ENCODE measurements around the gene PHF2. TPM values are rescaled to one million over a fixed set of nuclear protein-coding genes. Genes with fewer than 3 reads are reported as not detected.

Gene PHF2
- total and polyA plus RNA-seq, 2 of the 8 experiments (the other 6 are each of a cell fraction or from before 2014, with no cell fraction given), result 3.4 to 9.4 TPM

GRCh38 chr9:93578844-93579243 lies 2.5 kb downstream of the PHF2 start:
- no peak overlapping the region for H3K56ac ChIP-seq (replicated peaks; ENCODE audit: insufficient read length, low read depth, low read length)
- H4K5ac ChIP-seq (ENCODE audit: insufficient read length, low read depth, low read length), result no peak overlapping the region
- H2BK15ac ChIP-seq (ENCODE audit: low read length), result no peak overlapping the region
- peaks cover 11% of the 10 kb centered on the region for H3K79me1 ChIP-seq (ENCODE audit: low read depth, low read length)
- FAIRE-seq (no peak), DNase-seq (ENCODE audit: low read depth in 1 of 2, low spot score in 2 of 2) (no peak)
- H3K18ac ChIP-seq (ENCODE audit: extremely low read depth, low read length), result no peak overlapping the region
- H3K23ac ChIP-seq (ENCODE audit: insufficient read length), result no peak overlapping the region
- H3K9me3 ChIP-seq (ENCODE audit: insufficient read depth in 2 of 2, low read depth in 1 of 2, low read length in 1 of 2), result no peaks in the 10 kb centered on the region
- no peaks in the 10 kb centered on the region for H3K36me3 ChIP-seq (ENCODE audit: control insufficient read depth in 2 of 4, insufficient read depth in 4 of 4, low read length in 3 of 4)
- no peak overlapping the region for H3K4me3 ChIP-seq (ENCODE audit: extremely low read depth in 1 of 4, insufficient read depth in 2 of 4, low read depth in 3 of 4, low read length in 4 of 4)
- ChIA-PET CTCF (ENCODE audit: partially characterized antibody) (interaction anchor here (0.8 to 1.2 kb wide), 3 partner anchors 9 to 372 kb away, joined by 3 to 8 read pairs (median 4); no protein-coding TSS in a partner anchor), POLR2A (ENCODE audit: partially characterized antibody) (interaction anchor here (0.8 to 1.2 kb wide), 3 partner anchors 9 to 211 kb away, joined by 3 to 4 read pairs (median 3); no protein-coding TSS in a partner anchor)
- H3K23me2 ChIP-seq (ENCODE audit: low read depth, low read length), result peaks cover 9% of the 10 kb centered on the region; the same call in 1 of the 2 replicates
- H4K8ac ChIP-seq (ENCODE audit: extremely low read depth, insufficient read depth, low read length), result no peak overlapping the region
- H2BK12ac ChIP-seq (ENCODE audit: low read depth, low read length), result no peak overlapping the region
- no peak overlapping the region for H2AFZ ChIP-seq (ENCODE audit: low read length)
- no peak overlapping the region for H3K14ac ChIP-seq (ENCODE audit: insufficient read length)
- no peak overlapping the region for H3K4me2 ChIP-seq (ENCODE audit: insufficient read depth in 1 of 2, low read depth in 2 of 2, low read length in 2 of 2)
- H3K4me1 ChIP-seq (replicated peaks in 1 of 4; ENCODE audit: control insufficient read depth in 3 of 4, insufficient read depth in 4 of 4, low read length in 3 of 4), result peaks cover 3 to 22% (median 12%) of the 10 kb centered on the region in 4 experiments
- H2BK120ac ChIP-seq (replicated peaks; ENCODE audit: low read depth, low read length), result no peak overlapping the region
- no peak overlapping the region for H4K91ac ChIP-seq (replicated peaks; ENCODE audit: insufficient read length, low read length)
- H2BK20ac ChIP-seq (ENCODE audit: low read length), result no peak overlapping the region
- peaks cover 7 to 8% of the 10 kb centered on the region in 2 experiments for H4K20me1 ChIP-seq (replicated peaks in 1 of 2; ENCODE audit: control insufficient read depth in 1 of 2, insufficient read depth in 2 of 2, low read length in 2 of 2)
- H3K79me2 ChIP-seq (ENCODE audit: control insufficient read depth in 1 of 2, insufficient read depth in 2 of 2, low read length in 2 of 2), result peaks cover 0 to 30% of the 10 kb centered on the region in 2 experiments; a peak in 2 of 4 replicates
- no peak overlapping the region for H2AK5ac ChIP-seq (ENCODE audit: low read depth, low read length)
- 72% methylated on average over 5 of the region's 5 CpGs; no CpG with 5 or more reads in 1 of the 2 experiments for WGBS, 2 experiments (ENCODE audit: extremely low coverage in 1 of 2, insufficient coverage in 1 of 2, insufficient read length in 1 of 2, insufficient replicate concordance in 2 of 2, low coverage in 1 of 2, low lambda C conversion rate in 2 of 2, missing lambda C conversion rate in 1 of 2)
- H2BK5ac ChIP-seq (ENCODE audit: low read depth, low read length), result no peak overlapping the region
- H3K4ac ChIP-seq (replicated peaks; ENCODE audit: insufficient read length, low read depth, low read length), result no peak overlapping the region
- peaks cover 0 to 16% (median 8%) of the 10 kb centered on the region in 4 experiments; a peak in 5 of 7 replicates for H3K27me3 ChIP-seq (replicated peaks in 1 of 4; ENCODE audit: control insufficient read depth in 3 of 4, extremely low read depth in 1 of 4, insufficient read depth in 3 of 4, low read length in 3 of 4)
- H3K9ac ChIP-seq (replicated peaks in 1 of 4; ENCODE audit: extremely low read depth in 1 of 4, low read depth in 3 of 4, low read length in 3 of 4), result no peak overlapping the region
- H3K27ac ChIP-seq (ENCODE audit: low read depth, low read length), result no peak overlapping the region
- TF ChIP-seq CTCF (IDR thresholded peaks at IDR 0.05; ENCODE audit: control extremely low read depth in 1 of 3, insufficient read depth in 1 of 3, low read depth in 1 of 3, low read length in 3 of 3) (no peak), HDAC2 (IDR thresholded peaks at IDR 0.05; ENCODE audit: borderline replicate concordance in 1 of 2, low read depth in 2 of 2, low read length in 2 of 2) (no peak), RFX5 (IDR thresholded peaks at IDR 0.05; ENCODE audit: borderline replicate concordance, low read depth, low read length) (no peak), KDM4A (IDR thresholded peaks at IDR 0.05; ENCODE audit: low read depth, low read length, severe bottlenecking) (no peak), EGR1 (IDR thresholded peaks at IDR 0.05; ENCODE audit: borderline replicate concordance, low read depth, low read length) (no peak), TBP (IDR thresholded peaks at IDR 0.05; ENCODE audit: low read depth, low read length) (no peak), EZH2 (IDR thresholded peaks at IDR 0.05; ENCODE audit: low read depth, low read length, severe bottlenecking) (no peak), POU5F1 (IDR thresholded peaks at IDR 0.05; ENCODE audit: low read depth, low read length) (no peak)

All from H1 (cell line).